NCI-H2227 treated with DMSO at 0.1 percent for 48 hours (cell line): ENCODE data around the gene ZNF804A.

Experiments
- DNase-seq: peaks from one replicate; lab custom pipeline; 2025; lab: John Stamatoyannopoulos, UW

Gene ZNF804A

GRCh38 chr2:184611361-184612085 lies 13.2 kb downstream of the ZNF804A start:
- no peak for DNase-seq

GRCh38 chr2:184620367-184620766 lies 22.0 kb downstream of the ZNF804A start:
- no peak for DNase-seq

- no peak for DNase-seq
These were observed 26.0 kb downstream of the ZNF804A start for GRCh38 chr2:184624311-184624710.

GRCh38 chr2:184628051-184628450 lies 29.7 kb downstream of the ZNF804A start:
- DNase-seq: no peak

GRCh38 chr2:184633726-184634125 lies 35.4 kb downstream of the ZNF804A start:
- no peak for DNase-seq

GRCh38 chr2:184637781-184638180 lies 39.5 kb downstream of the ZNF804A start:
- no peak for DNase-seq

- DNase-seq: no peak
These were observed 46.4 kb downstream of the ZNF804A start for GRCh38 chr2:184644685-184645084.

GRCh38 chr2:184646177-184646576 lies 47.8 kb downstream of the ZNF804A start:
- DNase-seq: no peak

- no peak for DNase-seq
These were observed 48.3 kb downstream of the ZNF804A start for GRCh38 chr2:184646593-184646992.

GRCh38 chr2:184654945-184655344 lies 56.6 kb downstream of the ZNF804A start:
- no peak for DNase-seq

GRCh38 chr2:184677171-184677570 lies 78.8 kb downstream of the ZNF804A start:
- DNase-seq: no peak

- DNase-seq: no peak
These were observed 81.1 kb downstream of the ZNF804A start for GRCh38 chr2:184679219-184680018.

GRCh38 chr2:184680825-184681224 lies 82.5 kb downstream of the ZNF804A start:
- DNase-seq: no peak

- no peak for DNase-seq
These were observed 83.5 kb downstream of the ZNF804A start for GRCh38 chr2:184681642-184682321.

- no peak for DNase-seq
These were observed 85.6 kb downstream of the ZNF804A start for GRCh38 chr2:184683911-184684310.

- no peak for DNase-seq
These were observed 87.9 kb downstream of the ZNF804A start for GRCh38 chr2:184685999-184686841.

GRCh38 chr2:184689638-184690037 lies 91.3 kb downstream of the ZNF804A start:
- DNase-seq: no peak

- DNase-seq: peak; percentile 42
These were observed 93.9 kb downstream of the ZNF804A start for GRCh38 chr2:184692141-184692734.

GRCh38 chr2:184696644-184697043 lies 98.3 kb downstream of the ZNF804A start:
- DNase-seq: no peak

GRCh38 chr2:184698476-184698875 lies 100.1 kb downstream of the ZNF804A start:
- no peak for DNase-seq

- no peak for DNase-seq
These were observed 123.6 kb downstream of the ZNF804A start for GRCh38 chr2:184721881-184722280.
